A549 (cell line): ENCODE data around the gene DDIT4L. TPM values are rescaled to one million over a fixed set of nuclear protein-coding genes. Genes with fewer than 3 reads are reported as not detected.

Experiments used
- ATAC-seq, 2 experiments: fragments of 200-7000 bp in 1 of 2; fragments of >200 bp in 1 of 2; cut with Nextera tagmentation in 1 of 2; cut with Tn5 transposase in 1 of 2; 3 replicates each; pipeline versions ENCODE4 v1.8.0 to v1.9.1; 2018 to 2020; ENCODE audit warnings: mild to moderate bottlenecking in 1 of 2, moderate library complexity in 1 of 2
- CTCF ChIA-PET: fragments of 300-600 bp; sonication (Branson Sonifier 250); formaldehyde crosslinking; extraction: SDS; loops from one replicate; lab custom pipeline; 2021; ENCODE audit warnings: antibody characterized with exemption, inconsistent platforms; lab: Yijun Ruan, JAX
- POLR2A ChIA-PET: fragments of 350-600 bp; formaldehyde crosslinking; extraction: SDS; loops from one replicate; lab custom pipeline; 2021; ENCODE audit warnings: antibody characterized with exemption, inconsistent platforms; lab: Yijun Ruan, JAX
- DNase-seq, 2 experiments: peaks; one replicate each; pipeline versions ENCODE4 v3.0.0 to v3.0.0-alpha.2; 2011 to 2016; ENCODE audit warnings: low read depth in 1 of 2, low spot score in 1 of 2
- FAIRE-seq: peaks from 2 replicates; lab custom pipeline; 2011; peaks lifted over from hg19 to GRCh38; lab: Jason Lieb, UNC
- H3K27ac ChIP-seq, 2 experiments: fragments of >200 bp; sonication (Bioruptor Twin); formaldehyde crosslinking; 3 replicates each; pipeline ENCODE4 v1.5.1; 2016 to 2017
- H3K4me1 ChIP-seq: fragments of >200 bp; sonication (Bioruptor Twin); formaldehyde crosslinking; 3 replicates; pipeline ENCODE4 v1.6.1; 2016
- H3K4me2 ChIP-seq: fragments of >200 bp; sonication (Bioruptor Twin); formaldehyde crosslinking; 3 replicates; pipeline ENCODE4 v1.6.1; 2016
- H3K4me3 ChIP-seq: fragments of >200 bp; sonication (Bioruptor Twin); formaldehyde crosslinking; 3 replicates; pipeline ENCODE4 v1.5.1; 2016
- H3K9me3 ChIP-seq: fragments of >200 bp; sonication (Bioruptor Twin); formaldehyde crosslinking; 3 replicates; pipeline ENCODE4 v1.6.1; 2016
- BHLHE40 ChIP-seq: IDR thresholded peaks from 2 replicates; pipeline ENCODE4 v1.6.1; 2012; ENCODE audit warnings: low read depth, low read length, inconsistent platforms
- CBX2 ChIP-seq: fragments of 200-600 bp; sonication (generic); IDR thresholded peaks from 2 replicates; pipeline ENCODE4 v1.6.1; 2016; ENCODE audit warnings: low read depth, mild to moderate bottlenecking, borderline replicate concordance
- CEBPB ChIP-seq, 2 experiments: fragments of >200 bp in 1 of 2; sonication (Bioruptor Twin) in 1 of 2; formaldehyde crosslinking in 1 of 2; IDR thresholded peaks; 2 replicates each; pipeline ENCODE4 v1.6.1; 2012 to 2016
- CHD2 ChIP-seq: fragments of 150-350 bp; IDR thresholded peaks from 2 replicates; pipeline ENCODE4 v1.6.1; 2014; ENCODE audit warnings: low read length; ENCODE audit not compliant: partially characterized antibody
- ESRRA ChIP-seq: fragments of 150-350 bp; IDR thresholded peaks from 2 replicates; pipeline ENCODE4 v1.6.1; 2014; ENCODE audit warnings: mild to moderate bottlenecking, low read length, borderline replicate concordance
- FOSB ChIP-seq: fragments of 250-450 bp; sonication (Bioruptor Pico); IDR thresholded peaks from 2 replicates; pipeline ENCODE4 v1.5.0; 2020; ENCODE audit warnings: mild to moderate bottlenecking, moderate library complexity
- HDAC2 ChIP-seq: fragments of 200-600 bp; sonication (generic); IDR thresholded peaks from 2 replicates; pipeline ENCODE4 v1.6.1; 2016
- HOXB13 ChIP-seq: fragments of 250-450 bp; sonication (Bioruptor Pico); IDR thresholded peaks from 2 replicates; pipeline ENCODE4 v1.5.0; 2020; ENCODE audit warnings: low read depth, mild to moderate bottlenecking, moderate library complexity
- JUN ChIP-seq, 2 experiments: fragments of >200 bp; sonication (Bioruptor Twin); formaldehyde crosslinking; IDR thresholded peaks; 2 replicates in 1 of 2; 3 replicates in 1 of 2; pipeline ENCODE4 v1.6.1; 2016 to 2017
- JUNB ChIP-seq: fragments of >200 bp; sonication (Bioruptor Twin); formaldehyde crosslinking; IDR thresholded peaks from 2 replicates; pipeline ENCODE4 v1.6.1; 2016
- KDM1A ChIP-seq: fragments of 200-600 bp; sonication (generic); IDR thresholded peaks from 2 replicates; pipeline ENCODE4 v1.6.1; 2016; ENCODE audit warnings: low read depth, mild to moderate bottlenecking
- MAFK ChIP-seq: fragments of 450-650 bp; IDR thresholded peaks from 2 replicates; pipeline ENCODE4 v1.6.1; 2014; ENCODE audit not compliant: partially characterized antibody
- MAZ ChIP-seq: fragments of 150-350 bp; IDR thresholded peaks from 2 replicates; pipeline ENCODE4 v1.6.1; 2014; ENCODE audit warnings: antibody characterized with exemption, low read depth, low read length, borderline replicate concordance
- MYC ChIP-seq: IDR thresholded peaks from 2 replicates; pipeline ENCODE4 v1.6.1; 2012; ENCODE audit warnings: mild to moderate bottlenecking, inconsistent platforms, low read length, improper control_type of control experiment, borderline replicate concordance
- NFE2L2 ChIP-seq: fragments of 150-350 bp; conservative IDR thresholded peaks from 2 replicates; pipeline ENCODE4 v1.6.1; 2014; ENCODE audit warnings: low read length
- NPAS2 ChIP-seq: fragments of 250-450 bp; sonication (Bioruptor Pico); IDR thresholded peaks from 2 replicates; pipeline ENCODE4 v1.8.0; 2022; ENCODE audit warnings: mild to moderate bottlenecking, moderate library complexity, borderline replicate concordance
- NR3C1 ChIP-seq: fragments of >200 bp; sonication (Bioruptor Twin); formaldehyde crosslinking; IDR thresholded peaks from 3 replicates; pipeline ENCODE4 v1.6.1; 2017
- POLR2A ChIP-seq: IDR thresholded peaks from 2 replicates; pipeline ENCODE4 v1.6.1; 2012; ENCODE audit warnings: mild to moderate bottlenecking, low read length
- POLR2AphosphoS2 ChIP-seq: conservative IDR thresholded peaks from 2 replicates; pipeline ENCODE4 v1.6.1; 2012; ENCODE audit warnings: low read length, improper control_type of control experiment, inconsistent platforms
- RARB ChIP-seq: fragments of 250-450 bp; sonication (Bioruptor Pico); IDR thresholded peaks from 2 replicates; pipeline ENCODE4 v1.8.0; 2021; ENCODE audit warnings: mild to moderate bottlenecking, moderate library complexity
- SREBF2 ChIP-seq: fragments of 450-650 bp; IDR thresholded peaks from 2 replicates; pipeline ENCODE4 v1.6.1; 2014; ENCODE audit warnings: mild to moderate bottlenecking, moderate library complexity
- ZC3H11A ChIP-seq: fragments of 450-650 bp; IDR thresholded peaks from 2 replicates; pipeline ENCODE4 v1.6.1; 2014; ENCODE audit warnings: antibody characterized with exemption, mild to moderate bottlenecking
- ZNF302 ChIP-seq: fragments of 250-450 bp; sonication (Bioruptor Pico); IDR thresholded peaks from 2 replicates; pipeline ENCODE4 v1.9.0; 2021; ENCODE audit warnings: inconsistent platforms, mild to moderate bottlenecking, moderate library complexity
- WGBS: methylation state at CpG from one replicate; pipeline ENCODE4 v1.1.6; 2017; ENCODE audit errors: missing lambda C conversion rate; 5-methylcytosine and 5-hydroxymethylcytosine counted together
- polyA plus RNA-seq, 4 experiments: library from polyadenylated mRNA; depleted of rRNA in 3 of 4; stranded (reverse); fragments of >200 nt; fragmentation: RNase III in 1 of 4; extraction: RNeasy Plus Mini Kit Qiagen cat#74134 plus additional on column Dnase treatment in 1 of 4; gene quantifications; 2 replicates in 3 of 4; 3 replicates in 1 of 4; pipeline ENCODE4 v1.2.3, GENCODE V29; 2011 to 2017
- TF ChIP-seq, protein P1 (sequence below): fragments of >200 bp; sonication (Bioruptor Twin); formaldehyde crosslinking; IDR thresholded peaks from 3 replicates; pipeline ENCODE4 v1.6.1; 2016
- TF ChIP-seq, protein P2 (sequence below): fragments of >200 bp; sonication (Bioruptor Twin); formaldehyde crosslinking; IDR thresholded peaks from 2 replicates; pipeline ENCODE4 v1.6.1; 2016
- TF ChIP-seq, protein P3 (sequence below): fragments of 250-450 bp; sonication (Bioruptor Pico); IDR thresholded peaks from 2 replicates; pipeline ENCODE4 v1.5.0; 2020; ENCODE audit warnings: low read depth, mild to moderate bottlenecking, moderate library complexity
- TF ChIP-seq, protein P4 (sequence below): fragments of 150-350 bp; IDR thresholded peaks from 2 replicates; pipeline ENCODE4 v1.6.1; 2014; ENCODE audit warnings: low read depth, mild to moderate bottlenecking, low read length
- TF ChIP-seq, protein P5 (sequence below): fragments of 250-450 bp; sonication (Bioruptor Pico); IDR thresholded peaks from 2 replicates; pipeline ENCODE4 v1.5.0; 2021; ENCODE audit warnings: mild to moderate bottlenecking, moderate library complexity, borderline replicate concordance

Gene DDIT4L
- polyA plus RNA-seq, 2 of the 4 experiments (the other 2 are of a cell fraction), result 0.75 to 4.0 TPM

DNA sequence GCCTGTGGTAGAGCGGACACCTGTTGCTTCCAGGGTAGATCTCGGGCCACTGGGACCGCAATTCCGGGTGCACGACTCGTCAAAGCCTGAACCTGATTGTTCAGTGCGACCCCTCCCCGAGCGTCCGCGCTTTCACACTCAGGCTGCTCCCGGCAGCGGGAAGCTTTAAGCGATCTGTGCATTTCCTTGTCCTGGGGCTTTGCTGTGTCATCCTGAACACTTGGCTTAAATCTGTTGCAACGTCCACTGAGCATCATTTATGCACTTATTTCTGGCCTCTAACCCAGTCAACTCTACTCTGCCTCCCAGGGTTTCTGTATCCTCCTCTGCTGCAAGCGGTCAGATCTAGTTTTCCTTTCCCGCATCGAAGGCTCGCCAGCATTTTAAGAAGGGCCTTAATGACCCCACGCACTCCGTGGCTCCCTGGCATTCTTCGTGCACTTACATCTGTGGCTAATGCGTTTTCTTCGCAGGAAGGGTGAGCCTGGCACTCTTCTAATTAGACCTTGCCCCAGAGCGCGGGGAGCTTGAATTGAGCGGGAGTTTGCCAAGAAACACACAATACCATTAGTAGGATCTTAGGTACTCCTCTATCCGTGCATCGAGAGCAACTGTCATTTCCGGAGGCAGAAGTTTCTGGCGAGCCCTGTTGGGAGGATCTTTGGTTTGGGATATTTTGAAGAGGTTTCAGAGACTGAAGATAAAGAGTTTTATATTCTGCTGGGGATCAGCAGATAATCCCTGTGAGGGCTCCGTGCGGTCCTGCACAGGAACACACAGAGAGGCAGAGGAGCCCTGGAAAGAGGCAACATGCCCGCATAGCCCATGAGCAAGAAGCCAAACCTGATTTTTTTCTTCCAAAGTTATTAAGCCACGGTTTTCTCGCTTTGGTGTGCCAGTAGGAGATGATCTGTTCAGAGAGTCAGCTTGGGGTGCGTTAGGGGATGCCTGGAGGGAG lies 654 bp upstream of the DDIT4L start:
- ChIA-PET POLR2A (no interaction called here), CTCF (no interaction called here)
- Histone ChIP-seq H3K4me2 (peak overlapping the region; percentile 93), H3K27ac (peak overlapping the region; percentile 52 to 78; a peak in 4 of 6 replicates), H3K9me3 (no peaks in the 10 kb centered on the region), H3K4me3 (peak overlapping the region; percentile 77), H3K4me1 (no peaks in the 10 kb centered on the region)
- no peak for TF ChIP-seq RARB (CRISPR knock-in tag)
- TF ChIP-seq, protein P1, sequence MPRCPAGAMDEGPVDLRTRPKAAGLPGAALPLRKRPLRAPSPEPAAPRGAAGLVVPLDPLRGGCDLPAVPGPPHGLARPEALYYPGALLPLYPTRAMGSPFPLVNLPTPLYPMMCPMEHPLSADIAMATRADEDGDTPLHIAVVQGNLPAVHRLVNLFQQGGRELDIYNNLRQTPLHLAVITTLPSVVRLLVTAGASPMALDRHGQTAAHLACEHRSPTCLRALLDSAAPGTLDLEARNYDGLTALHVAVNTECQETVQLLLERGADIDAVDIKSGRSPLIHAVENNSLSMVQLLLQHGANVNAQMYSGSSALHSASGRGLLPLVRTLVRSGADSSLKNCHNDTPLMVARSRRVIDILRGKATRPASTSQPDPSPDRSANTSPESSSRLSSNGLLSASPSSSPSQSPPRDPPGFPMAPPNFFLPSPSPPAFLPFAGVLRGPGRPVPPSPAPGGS, result no peak
- no peak for TF ChIP-seq JUN (IDR thresholded peaks at IDR 0.05)
- no peak for TF ChIP-seq MAFK
- TF ChIP-seq, protein P2, sequence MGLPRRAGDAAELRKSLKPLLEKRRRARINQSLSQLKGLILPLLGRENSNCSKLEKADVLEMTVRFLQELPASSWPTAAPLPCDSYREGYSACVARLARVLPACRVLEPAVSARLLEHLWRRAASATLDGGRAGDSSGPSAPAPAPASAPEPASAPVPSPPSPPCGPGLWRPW, result no peak
- TF ChIP-seq CBX2, result no peak
- TF ChIP-seq, protein P3, sequence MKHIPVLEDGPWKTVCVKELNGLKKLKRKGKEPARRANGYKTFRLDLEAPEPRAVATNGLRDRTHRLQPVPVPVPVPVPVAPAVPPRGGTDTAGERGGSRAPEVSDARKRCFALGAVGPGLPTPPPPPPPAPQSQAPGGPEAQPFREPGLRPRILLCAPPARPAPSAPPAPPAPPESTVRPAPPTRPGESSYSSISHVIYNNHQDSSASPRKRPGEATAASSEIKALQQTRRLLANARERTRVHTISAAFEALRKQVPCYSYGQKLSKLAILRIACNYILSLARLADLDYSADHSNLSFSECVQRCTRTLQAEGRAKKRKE (CRISPR knock-in tag), result no peak
- no peak for TF ChIP-seq ZC3H11A
- TF ChIP-seq CHD2, result no peak
- no peak for TF ChIP-seq NPAS2
- TF ChIP-seq, protein P4, sequence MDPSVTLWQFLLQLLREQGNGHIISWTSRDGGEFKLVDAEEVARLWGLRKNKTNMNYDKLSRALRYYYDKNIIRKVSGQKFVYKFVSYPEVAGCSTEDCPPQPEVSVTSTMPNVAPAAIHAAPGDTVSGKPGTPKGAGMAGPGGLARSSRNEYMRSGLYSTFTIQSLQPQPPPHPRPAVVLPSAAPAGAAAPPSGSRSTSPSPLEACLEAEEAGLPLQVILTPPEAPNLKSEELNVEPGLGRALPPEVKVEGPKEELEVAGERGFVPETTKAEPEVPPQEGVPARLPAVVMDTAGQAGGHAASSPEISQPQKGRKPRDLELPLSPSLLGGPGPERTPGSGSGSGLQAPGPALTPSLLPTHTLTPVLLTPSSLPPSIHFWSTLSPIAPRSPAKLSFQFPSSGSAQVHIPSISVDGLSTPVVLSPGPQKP, result no peak
- TF ChIP-seq ZNF302 (CRISPR knock-in tag), result no peak
- TF ChIP-seq HDAC2, result no peak
- no peak for TF ChIP-seq POLR2A
- TF ChIP-seq HOXB13 (CRISPR knock-in tag), result no peak
- TF ChIP-seq POLR2AphosphoS2, result no peak
- no peak for TF ChIP-seq MYC
- no peak for TF ChIP-seq NR3C1
- TF ChIP-seq KDM1A, result no peak
- ATAC-seq (peak; percentile 43 to 54; a peak in 3 of 6 replicates), DNase-seq (peak in 1 of 2 experiments; percentile 25), FAIRE-seq (no peak)
- 85% methylated on average over 26 of the region's 37 CpGs for WGBS

DNA sequence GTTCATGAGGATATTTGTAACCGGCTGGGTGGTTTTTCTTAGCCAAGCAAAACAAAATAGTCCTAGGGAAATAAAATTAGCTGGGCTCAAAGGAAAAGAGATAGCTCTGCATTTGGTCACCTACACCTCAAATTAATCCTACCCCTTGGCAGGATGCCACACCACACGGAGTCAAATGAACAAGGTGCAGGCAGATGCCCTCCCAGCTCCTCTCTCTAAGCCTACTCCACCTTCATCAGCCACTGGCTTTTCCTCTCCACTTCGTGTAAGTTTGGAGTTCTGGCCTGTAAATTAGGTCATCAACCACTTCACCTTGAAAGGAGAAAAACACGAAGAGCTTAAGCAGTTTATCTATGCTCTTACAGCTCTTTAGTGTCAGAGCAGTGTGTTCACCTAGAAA lies 1.4 kb downstream of the DDIT4L start:
- 62% methylated on average over 4 of the region's 4 CpGs for WGBS
- no peak overlapping the region for H3K4me2 ChIP-seq
- no peak for DNase-seq
- ChIA-PET POLR2A (no interaction called here), CTCF (no interaction called here)
- no peak overlapping the region for H3K4me3 ChIP-seq
- no peak for TF ChIP-seq NFE2L2
- TF ChIP-seq JUNB, result no peak
- TF ChIP-seq FOSB (CRISPR knock-in tag), result no peak
- no peak for TF ChIP-seq BHLHE40
- TF ChIP-seq SREBF2, result no peak
- TF ChIP-seq, protein P2, result no peak
- TF ChIP-seq, protein P5, sequence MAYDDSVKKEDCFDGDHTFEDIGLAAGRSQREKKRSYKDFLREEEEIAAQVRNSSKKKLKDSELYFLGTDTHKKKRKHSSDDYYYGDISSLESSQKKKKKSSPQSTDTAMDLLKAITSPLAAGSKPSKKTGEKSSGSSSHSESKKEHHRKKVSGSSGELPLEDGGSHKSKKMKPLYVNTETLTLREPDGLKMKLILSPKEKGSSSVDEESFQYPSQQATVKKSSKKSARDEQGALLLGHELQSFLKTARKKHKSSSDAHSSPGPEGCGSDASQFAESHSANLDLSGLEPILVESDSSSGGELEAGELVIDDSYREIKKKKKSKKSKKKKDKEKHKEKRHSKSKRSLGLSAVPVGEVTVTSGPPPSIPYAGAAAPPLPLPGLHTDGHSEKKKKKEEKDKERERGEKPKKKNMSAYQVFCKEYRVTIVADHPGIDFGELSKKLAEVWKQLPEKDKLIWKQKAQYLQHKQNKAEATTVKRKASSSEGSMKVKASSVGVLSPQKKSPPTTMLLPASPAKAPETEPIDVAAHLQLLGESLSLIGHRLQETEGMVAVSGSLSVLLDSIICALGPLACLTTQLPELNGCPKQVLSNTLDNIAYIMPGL (CRISPR knock-in tag), result no peak
- no peak for TF ChIP-seq POLR2A
- TF ChIP-seq MAZ, result no peak
- no peak for TF ChIP-seq ESRRA
- TF ChIP-seq CBX2, result no peak
- TF ChIP-seq NR3C1, result no peak
- TF ChIP-seq, protein P3 (CRISPR knock-in tag), result no peak
- TF ChIP-seq CEBPB (IDR thresholded peaks at IDR 0.05), result no peak
- no peaks in the 10 kb centered on the region for H3K4me1 ChIP-seq
- H3K9me3 ChIP-seq, result no peaks in the 10 kb centered on the region
- no peak overlapping the region for H3K27ac ChIP-seq
- FAIRE-seq, result no peak
- ATAC-seq, result no peak
